CD4-positive, alpha-beta T cell treated with Interleukin-6 for 4 hours (primary cell): ENCODE results near the gene ELP5.

Experiments used
- DNase-seq: peaks from one replicate; pipeline ENCODE4 v3.0.0-alpha.2; 2020; ENCODE audit warnings: mixed read lengths

The ELP5 gene

GRCh38 chr17:7258731-7259554 lies 6.9 kb downstream of the ELP5 start:
- DNase-seq = no peak

GRCh38 chr17:7259555-7259889 lies 7.5 kb downstream of the ELP5 start:
- no peak for DNase-seq

- DNase-seq = no peak
Measured at GRCh38 chr17:7260151-7260550, 8.1 kb downstream of the ELP5 start.

- DNase-seq = peak; percentile 56
Measured at GRCh38 chr17:7260651-7261378, 8.8 kb downstream of the ELP5 start.

- peak; percentile 50 for DNase-seq
Measured at GRCh38 chr17:7261379-7262191, 9.6 kb downstream of the ELP5 start.

GRCh38 chr17:7262192-7262934 lies 10.3 kb downstream of the ELP5 start, which contains the start of gene CLDN7:
Gene CLDN7 (minus strand): TSS chr17:7262478. CDS start chr17:7262043, 435 bp downstream.
- DNase-seq = peak; percentile 24

- peak; percentile 23 for DNase-seq
Measured at GRCh38 chr17:7262935-7263800, 11.2 kb downstream of the ELP5 start.

GRCh38 chr17:7263801-7264078 lies 11.7 kb downstream of the ELP5 start:
- DNase-seq = no peak

GRCh38 chr17:7266784-7267183 lies 14.8 kb downstream of the ELP5 start:
- no peak for DNase-seq

GRCh38 chr17:7279448-7279847 lies 27.4 kb downstream of the ELP5 start:
- no peak for DNase-seq

GRCh38 chr17:7280519-7281073 lies 28.6 kb downstream of the ELP5 start:
- DNase-seq = peak; percentile 85

GRCh38 chr17:7281074-7281952 lies 29.3 kb downstream of the ELP5 start, which contains the start of gene SLC2A4:
Gene SLC2A4 (plus strand): TSS chr17:7281718. CDS start chr17:7281935, 217 bp downstream.
- peak; percentile 91 for DNase-seq

- DNase-seq = no peak
Measured at GRCh38 chr17:7281953-7282751, 30.1 kb downstream of the ELP5 start.

- DNase-seq = no peak
Measured at GRCh38 chr17:7282752-7283321, 30.8 kb downstream of the ELP5 start.

GRCh38 chr17:7283471-7284216 lies 31.6 kb downstream of the ELP5 start:
- no peak for DNase-seq

GRCh38 chr17:7284911-7285310 lies 32.9 kb downstream of the ELP5 start:
- no peak for DNase-seq

GRCh38 chr17:7285679-7286078 lies 33.7 kb downstream of the ELP5 start:
- DNase-seq = no peak
